ENCODE results near the gene GPX4. TPM values are rescaled to one million over a fixed set of nuclear protein-coding genes. Genes with fewer than 3 reads are reported as not detected.

Gene GPX4, protein sequence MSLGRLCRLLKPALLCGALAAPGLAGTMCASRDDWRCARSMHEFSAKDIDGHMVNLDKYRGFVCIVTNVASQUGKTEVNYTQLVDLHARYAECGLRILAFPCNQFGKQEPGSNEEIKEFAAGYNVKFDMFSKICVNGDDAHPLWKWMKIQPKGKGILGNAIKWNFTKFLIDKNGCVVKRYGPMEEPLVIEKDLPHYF
- total RNA-seq, result 759 and 903 TPM in 2 replicates
- polyA plus RNA-seq, result 826 and 860 TPM in 2 replicates

DNA sequence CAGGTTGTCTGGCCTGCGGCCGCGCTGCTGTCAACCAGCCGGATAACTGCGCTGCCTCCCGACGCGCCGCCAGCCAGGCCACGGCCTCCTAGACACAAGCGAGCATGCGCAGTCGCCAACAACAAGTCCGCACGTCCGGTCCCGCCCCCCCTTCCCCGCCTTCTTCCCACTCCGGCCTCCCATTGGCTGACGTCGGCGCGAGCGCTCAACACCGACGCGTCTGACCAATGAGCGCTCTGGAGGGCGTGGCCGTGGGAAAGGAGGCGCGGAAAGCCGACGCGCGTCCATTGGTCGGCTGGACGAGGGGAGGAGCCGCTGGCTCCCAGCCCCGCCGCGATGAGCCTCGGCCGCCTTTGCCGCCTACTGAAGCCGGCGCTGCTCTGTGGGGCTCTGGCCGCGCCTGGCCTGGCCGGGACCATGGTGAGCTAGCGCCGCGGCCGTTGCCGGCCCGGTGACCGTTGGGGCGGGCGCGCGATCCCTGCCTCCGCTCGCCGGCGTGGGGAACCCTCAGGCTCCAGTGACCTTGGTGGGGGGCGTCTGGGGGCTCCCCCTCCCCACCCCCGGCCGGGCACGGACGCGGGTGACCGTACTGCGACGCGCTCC is at the start of gene GPX4:
TSS of gene GPX4 (plus strand) at position 287 of the 603 bp plus-strand sequence. CDS start at position 337, 50 bp downstream.
- Histone ChIP-seq H3K9me3 (ENCODE audit: low read depth) (no peaks in the 10 kb centered on the region), H3K27me3 (no peaks in the 10 kb centered on the region), H3K4me3 (peak within 1 kb of the TSS; percentile 97), H3K27ac (peak within 1 kb of the TSS; percentile 97), H3K36me3 (peaks cover 10% of the 10 kb centered on the region), H3K4me1 (ENCODE audit: low read depth) (peaks cover 28% of the 10 kb centered on the region)
- TF ChIP-seq, protein P1, sequence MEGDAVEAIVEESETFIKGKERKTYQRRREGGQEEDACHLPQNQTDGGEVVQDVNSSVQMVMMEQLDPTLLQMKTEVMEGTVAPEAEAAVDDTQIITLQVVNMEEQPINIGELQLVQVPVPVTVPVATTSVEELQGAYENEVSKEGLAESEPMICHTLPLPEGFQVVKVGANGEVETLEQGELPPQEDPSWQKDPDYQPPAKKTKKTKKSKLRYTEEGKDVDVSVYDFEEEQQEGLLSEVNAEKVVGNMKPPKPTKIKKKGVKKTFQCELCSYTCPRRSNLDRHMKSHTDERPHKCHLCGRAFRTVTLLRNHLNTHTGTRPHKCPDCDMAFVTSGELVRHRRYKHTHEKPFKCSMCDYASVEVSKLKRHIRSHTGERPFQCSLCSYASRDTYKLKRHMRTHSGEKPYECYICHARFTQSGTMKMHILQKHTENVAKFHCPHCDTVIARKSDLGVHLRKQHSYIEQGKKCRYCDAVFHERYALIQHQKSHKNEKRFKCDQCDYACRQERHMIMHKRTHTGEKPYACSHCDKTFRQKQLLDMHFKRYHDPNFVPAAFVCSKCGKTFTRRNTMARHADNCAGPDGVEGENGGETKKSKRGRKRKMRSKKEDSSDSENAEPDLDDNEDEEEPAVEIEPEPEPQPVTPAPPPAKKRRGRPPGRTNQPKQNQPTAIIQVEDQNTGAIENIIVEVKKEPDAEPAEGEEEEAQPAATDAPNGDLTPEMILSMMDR (IDR thresholded peaks at IDR 0.05; ENCODE audit: low read depth, low read length), result no peak
- DNase-seq (ENCODE audit: low read depth in 1 of 2, low spot score in 1 of 2), result peak; percentile 100

DNA sequence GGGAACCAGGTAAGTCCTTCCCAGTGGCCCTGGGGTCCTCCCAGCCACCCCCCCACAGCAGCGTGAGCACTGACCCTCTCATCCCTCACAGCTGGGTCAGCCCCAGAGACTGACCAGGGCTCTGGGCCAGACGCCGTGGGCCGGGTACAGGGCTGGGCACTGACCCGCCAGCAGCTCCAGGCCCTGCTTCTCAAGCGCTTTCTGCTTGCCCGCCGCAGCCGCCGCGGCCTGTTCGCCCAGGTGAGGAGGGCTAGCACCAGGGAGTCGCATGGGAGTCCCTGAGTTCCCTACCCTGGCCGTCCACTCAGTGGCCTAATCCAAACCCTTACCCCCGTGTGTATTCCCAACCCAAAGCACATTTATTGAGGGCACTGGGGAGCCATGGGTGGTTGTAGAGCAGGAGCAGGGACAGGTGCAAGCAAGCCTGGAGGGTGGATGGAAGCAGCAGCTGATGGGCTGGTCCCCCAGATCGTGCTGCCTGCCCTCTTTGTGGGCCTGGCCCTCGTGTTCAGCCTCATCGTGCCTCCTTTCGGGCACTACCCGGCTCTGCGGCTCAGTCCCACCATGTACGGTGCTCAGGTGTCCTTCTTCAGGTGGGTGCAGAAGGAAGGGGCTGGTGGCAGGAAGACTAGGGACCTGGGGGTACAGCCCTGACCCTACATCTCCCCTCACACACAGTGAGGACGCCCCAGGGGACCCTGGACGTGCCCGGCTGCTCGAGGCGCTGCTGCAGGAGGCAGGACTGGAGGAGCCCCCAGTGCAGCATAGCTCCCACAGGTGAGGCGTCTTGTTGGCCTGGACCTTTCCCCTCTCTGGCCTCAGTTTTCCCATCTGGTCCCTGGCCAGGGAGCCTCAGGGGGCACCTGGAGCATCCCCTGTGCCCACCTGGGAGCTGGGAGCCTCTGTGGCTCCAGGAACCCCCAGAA is 49.4 kb upstream of the GPX4 start:
- H3K27me3 ChIP-seq, result no peaks in the 10 kb centered on the region
- H3K9me3 ChIP-seq (ENCODE audit: low read depth), result peaks cover 3% of the 10 kb centered on the region
- H3K4me1 ChIP-seq (ENCODE audit: low read depth), result no peaks in the 10 kb centered on the region
- H3K4me3 ChIP-seq, result no peak overlapping the region
- no peak overlapping the region for H3K27ac ChIP-seq
- peaks cover 3% of the 10 kb centered on the region for H3K36me3 ChIP-seq
- no peak for DNase-seq (ENCODE audit: low read depth in 1 of 2, low spot score in 1 of 2)
- TF ChIP-seq, protein P1 (IDR thresholded peaks at IDR 0.05; ENCODE audit: low read depth, low read length), result no peak

DNA sequence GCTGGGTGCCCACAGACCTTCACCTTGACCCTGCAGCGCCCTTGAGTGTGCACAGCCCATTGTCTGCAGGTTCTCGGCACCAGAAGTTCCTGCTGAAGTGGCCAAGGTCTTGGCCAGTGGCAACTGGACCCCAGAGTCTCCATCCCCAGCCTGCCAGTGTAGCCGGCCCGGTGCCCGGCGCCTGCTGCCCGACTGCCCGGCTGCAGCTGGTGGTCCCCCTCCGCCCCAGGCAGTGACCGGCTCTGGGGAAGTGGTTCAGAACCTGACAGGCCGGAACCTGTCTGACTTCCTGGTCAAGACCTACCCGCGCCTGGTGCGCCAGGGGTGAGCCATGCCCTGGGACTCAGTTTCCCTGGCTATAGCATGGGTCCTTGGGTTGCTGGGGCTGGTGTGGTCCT is 48.8 kb upstream of the GPX4 start:
- Histone ChIP-seq H3K36me3 (peaks cover 3% of the 10 kb centered on the region), H3K9me3 (ENCODE audit: low read depth) (peaks cover 3% of the 10 kb centered on the region), H3K4me1 (ENCODE audit: low read depth) (no peaks in the 10 kb centered on the region), H3K4me3 (no peak overlapping the region), H3K27ac (no peak overlapping the region), H3K27me3 (no peaks in the 10 kb centered on the region)
- no peak for DNase-seq (ENCODE audit: low read depth in 1 of 2, low spot score in 1 of 2)
- TF ChIP-seq, protein P1 (IDR thresholded peaks at IDR 0.05; ENCODE audit: low read depth, low read length), result no peak

DNA sequence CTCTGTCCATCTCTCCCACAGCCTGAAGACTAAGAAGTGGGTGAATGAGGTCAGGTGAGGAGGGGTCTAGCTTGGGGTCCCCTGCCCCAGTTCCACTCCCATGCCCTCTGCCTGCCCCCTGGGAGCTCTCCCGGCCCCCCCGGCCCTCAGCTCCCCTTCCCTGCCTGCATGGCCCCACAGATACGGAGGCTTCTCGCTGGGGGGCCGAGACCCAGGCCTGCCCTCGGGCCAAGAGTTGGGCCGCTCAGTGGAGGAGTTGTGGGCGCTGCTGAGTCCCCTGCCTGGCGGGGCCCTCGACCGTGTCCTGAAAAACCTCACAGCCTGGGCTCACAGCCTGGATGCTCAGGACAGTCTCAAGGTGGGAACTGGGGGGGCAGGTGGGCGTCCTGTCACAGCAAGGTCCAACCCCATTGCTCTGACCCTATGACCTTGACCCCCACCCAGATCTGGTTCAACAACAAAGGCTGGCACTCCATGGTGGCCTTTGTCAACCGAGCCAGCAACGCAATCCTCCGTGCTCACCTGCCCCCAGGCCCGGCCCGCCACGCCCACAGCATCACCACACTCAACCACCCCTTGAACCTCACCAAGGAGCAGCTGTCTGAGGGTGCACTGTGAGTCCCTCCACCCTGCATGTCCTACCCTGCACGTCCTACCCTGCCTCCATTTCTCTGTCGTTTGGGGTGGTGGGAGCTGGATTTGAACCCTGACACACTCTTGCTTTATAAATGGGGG is 47.7 kb upstream of the GPX4 start:
- TF ChIP-seq, protein P1 (IDR thresholded peaks at IDR 0.05; ENCODE audit: low read depth, low read length), result no peak
- no peak overlapping the region for H3K27ac ChIP-seq
- H3K4me1 ChIP-seq (ENCODE audit: low read depth), result no peaks in the 10 kb centered on the region
- no peak overlapping the region for H3K4me3 ChIP-seq
- H3K9me3 ChIP-seq (ENCODE audit: low read depth), result peaks cover 3% of the 10 kb centered on the region
- H3K36me3 ChIP-seq, result peaks cover 3% of the 10 kb centered on the region
- no peaks in the 10 kb centered on the region for H3K27me3 ChIP-seq
- DNase-seq (ENCODE audit: low read depth in 1 of 2, low spot score in 1 of 2), result no peak
